Calu3 (cell line): ENCODE results near the gene DTNB. TPM values are rescaled to one million over a fixed set of nuclear protein-coding genes. Genes with fewer than 3 reads are reported as not detected.

Experiments
- BruUV-seq: library from RNA; stranded (reverse); fragments of 400-500 nt; replicated peaks from 2 replicates; lab custom pipeline; 2021; lab: Mats Ljungman, UMichigan
- CTCF ChIA-PET: fragments of 300-600 bp; sonication (Branson Sonifier 250); formaldehyde crosslinking; loops from one replicate; lab custom pipeline; 2022; ENCODE audit warnings: antibody characterized with exemption; lab: Charles Lee
- DNase-seq: peaks from one replicate; pipeline ENCODE4 v3.0.0; 2022
- H3K27ac Mint-ChIP-seq: one replicate; pipeline ENCODE4 v1.8.0; 2022; ENCODE audit warnings: mixed read lengths; ENCODE audit not compliant: unreplicated experiment
- H3K27me3 Mint-ChIP-seq: one replicate; pipeline ENCODE4 v1.8.0; 2022; ENCODE audit warnings: mixed read lengths; ENCODE audit not compliant: unreplicated experiment
- H3K36me3 Mint-ChIP-seq: one replicate; pipeline ENCODE4 v1.8.0; 2022; ENCODE audit warnings: mild to moderate bottlenecking, moderate library complexity, mixed read lengths; ENCODE audit not compliant: insufficient read depth, unreplicated experiment
- H3K4me1 Mint-ChIP-seq: one replicate; pipeline ENCODE4 v1.8.0; 2022; ENCODE audit warnings: mild to moderate bottlenecking, low read depth, mixed read lengths; ENCODE audit not compliant: unreplicated experiment
- H3K4me3 Mint-ChIP-seq: one replicate; pipeline ENCODE4 v1.8.0; 2022; ENCODE audit warnings: mild to moderate bottlenecking, low read depth, moderate library complexity, mixed read lengths; ENCODE audit not compliant: unreplicated experiment
- H3K9me3 Mint-ChIP-seq: one replicate; pipeline ENCODE4 v1.8.0; 2022; ENCODE audit warnings: low read depth, mixed read lengths; ENCODE audit not compliant: unreplicated experiment
- intact Hi-C: fragments of 100-400 bp; cut with micrococcal nuclease; formaldehyde crosslinking; loops from one replicate; pipeline ENCODE4 v1.10.0; 2022; ENCODE audit not compliant: unreplicated experiment
- total RNA-seq: library from RNA; stranded (reverse); gene quantifications from 2 replicates; pipeline ENCODE4 v1.2.3, GENCODE V29; 2022
- TF ChIP-seq, protein P1 (sequence below): fragments of 200-600 bp; IDR thresholded peaks from one replicate; pipeline ENCODE4 v1.8.0; 2022; ENCODE audit warnings: antibody characterized with exemption; ENCODE audit not compliant: unreplicated experiment

Gene DTNB
- total RNA-seq, 1 experiment from 2014 or later: 27.3 TPM

DNA sequence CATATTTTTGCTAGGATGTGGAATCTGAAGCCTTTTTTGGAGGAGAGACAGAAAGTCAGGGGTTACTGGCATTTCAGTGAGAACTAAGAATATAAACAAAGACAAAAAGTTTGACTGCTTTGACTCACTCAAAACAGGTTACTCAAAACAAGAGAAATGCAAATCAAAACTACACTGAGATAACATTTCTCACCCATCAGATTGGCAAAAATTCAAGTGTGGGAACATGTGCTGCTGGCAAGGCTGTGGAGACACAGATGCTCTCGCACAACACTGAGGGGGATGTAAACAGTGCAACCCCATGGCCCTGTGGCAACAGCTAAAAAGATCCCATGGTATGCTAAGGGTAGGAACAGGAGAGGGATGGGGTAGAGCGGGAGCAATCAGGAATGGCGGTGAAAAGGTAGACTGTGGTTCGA is 86.6 kb downstream of the DTNB start:
- H3K27ac Mint-ChIP-seq: no peak overlapping the region

DNA sequence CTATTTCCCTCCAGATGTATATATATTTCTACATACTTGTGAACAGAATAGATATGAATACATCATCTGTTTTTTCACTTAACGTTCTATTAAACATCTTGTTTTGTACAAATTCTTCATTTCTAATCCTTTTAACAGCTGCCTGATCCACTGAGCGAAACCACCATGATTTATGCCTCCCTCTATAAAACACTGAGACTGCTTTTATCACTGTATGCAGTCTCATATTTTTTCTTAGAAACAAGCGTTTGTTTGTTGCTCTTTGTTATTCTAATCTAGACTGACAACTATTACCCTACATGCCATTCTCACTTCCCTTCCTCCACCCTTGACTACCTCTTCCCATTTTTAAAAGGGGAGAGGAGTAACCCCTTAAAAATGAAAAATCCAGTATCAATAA is 88.2 kb downstream of the DTNB start:
- CTCF ChIA-PET: no interaction called here
- intact Hi-C loops: no loop called here
- TF ChIP-seq, protein P1, sequence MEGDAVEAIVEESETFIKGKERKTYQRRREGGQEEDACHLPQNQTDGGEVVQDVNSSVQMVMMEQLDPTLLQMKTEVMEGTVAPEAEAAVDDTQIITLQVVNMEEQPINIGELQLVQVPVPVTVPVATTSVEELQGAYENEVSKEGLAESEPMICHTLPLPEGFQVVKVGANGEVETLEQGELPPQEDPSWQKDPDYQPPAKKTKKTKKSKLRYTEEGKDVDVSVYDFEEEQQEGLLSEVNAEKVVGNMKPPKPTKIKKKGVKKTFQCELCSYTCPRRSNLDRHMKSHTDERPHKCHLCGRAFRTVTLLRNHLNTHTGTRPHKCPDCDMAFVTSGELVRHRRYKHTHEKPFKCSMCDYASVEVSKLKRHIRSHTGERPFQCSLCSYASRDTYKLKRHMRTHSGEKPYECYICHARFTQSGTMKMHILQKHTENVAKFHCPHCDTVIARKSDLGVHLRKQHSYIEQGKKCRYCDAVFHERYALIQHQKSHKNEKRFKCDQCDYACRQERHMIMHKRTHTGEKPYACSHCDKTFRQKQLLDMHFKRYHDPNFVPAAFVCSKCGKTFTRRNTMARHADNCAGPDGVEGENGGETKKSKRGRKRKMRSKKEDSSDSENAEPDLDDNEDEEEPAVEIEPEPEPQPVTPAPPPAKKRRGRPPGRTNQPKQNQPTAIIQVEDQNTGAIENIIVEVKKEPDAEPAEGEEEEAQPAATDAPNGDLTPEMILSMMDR: no peak
- no peaks in the 10 kb centered on the region for H3K4me1 Mint-ChIP-seq
- no peaks in the 10 kb centered on the region for H3K36me3 Mint-ChIP-seq
- DNase-seq: no peak
- H3K4me3 Mint-ChIP-seq: no peak overlapping the region
- no peaks in the 10 kb centered on the region for H3K9me3 Mint-ChIP-seq
- H3K27me3 Mint-ChIP-seq: no peaks in the 10 kb centered on the region
- BruUV-seq: no TSS peak
- H3K27ac Mint-ChIP-seq: no peak overlapping the region

More for the DNA sequence above, 86.6 kb downstream of the DTNB start:
- Mint-ChIP-seq H3K36me3 (no peaks in the 10 kb centered on the region), H3K27me3 (no peaks in the 10 kb centered on the region), H3K4me3 (no peak overlapping the region), H3K4me1 (no peaks in the 10 kb centered on the region), H3K9me3 (no peaks in the 10 kb centered on the region)
- no TSS peak for BruUV-seq
- no peak for DNase-seq
- TF ChIP-seq, protein P1: no peak
- CTCF ChIA-PET: interaction anchor here (1.2 kb wide), 1 partner anchor 78 kb away, joined by 3 read pairs; no protein-coding TSS in a partner anchor
- intact Hi-C loops: no loop called here

DNA sequence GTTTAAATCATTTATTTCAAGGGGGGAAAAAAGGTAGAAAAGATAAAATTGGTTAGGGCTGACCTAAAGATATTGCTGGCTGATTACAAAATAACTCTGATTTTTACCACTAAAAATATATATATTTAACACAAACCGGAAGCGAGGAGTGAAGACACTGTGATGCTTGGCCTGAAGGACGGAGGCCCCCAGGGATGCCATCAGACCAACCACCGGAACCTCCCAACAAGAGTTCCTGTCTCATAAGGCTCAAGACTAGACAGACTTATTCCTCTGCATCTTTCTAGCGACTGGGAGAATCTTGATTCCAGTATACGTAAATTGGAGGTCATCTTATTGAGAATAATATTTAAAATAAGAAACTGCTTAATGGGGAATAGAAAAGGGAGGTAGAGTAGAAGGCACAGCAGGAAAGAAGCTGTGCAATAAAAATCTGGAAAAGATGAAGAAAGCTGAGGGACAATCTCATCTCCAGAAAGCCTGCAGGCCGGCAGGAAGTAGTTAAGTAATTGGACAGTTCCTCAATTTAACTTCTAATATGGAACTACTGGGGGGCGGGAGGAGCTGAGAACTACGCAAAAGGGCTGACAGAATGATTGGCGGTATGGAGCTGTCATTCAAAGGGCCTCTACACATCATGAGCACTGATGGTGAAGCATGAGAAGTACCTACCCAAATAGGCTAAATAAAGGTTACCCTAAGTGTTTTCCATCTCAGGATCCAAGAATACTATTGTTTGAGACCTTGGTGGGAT is 91.1 kb downstream of the DTNB start:
- no peaks in the 10 kb centered on the region for H3K27me3 Mint-ChIP-seq
- no peak for DNase-seq
- no TSS peak for BruUV-seq
- H3K9me3 Mint-ChIP-seq: no peaks in the 10 kb centered on the region
- CTCF ChIA-PET: no interaction called here
- no peak overlapping the region for H3K4me3 Mint-ChIP-seq
- TF ChIP-seq, protein P1: no peak
- no peaks in the 10 kb centered on the region for H3K36me3 Mint-ChIP-seq
- H3K4me1 Mint-ChIP-seq: no peaks in the 10 kb centered on the region
- intact Hi-C loops: no loop called here
- H3K27ac Mint-ChIP-seq: no peak overlapping the region

DNA sequence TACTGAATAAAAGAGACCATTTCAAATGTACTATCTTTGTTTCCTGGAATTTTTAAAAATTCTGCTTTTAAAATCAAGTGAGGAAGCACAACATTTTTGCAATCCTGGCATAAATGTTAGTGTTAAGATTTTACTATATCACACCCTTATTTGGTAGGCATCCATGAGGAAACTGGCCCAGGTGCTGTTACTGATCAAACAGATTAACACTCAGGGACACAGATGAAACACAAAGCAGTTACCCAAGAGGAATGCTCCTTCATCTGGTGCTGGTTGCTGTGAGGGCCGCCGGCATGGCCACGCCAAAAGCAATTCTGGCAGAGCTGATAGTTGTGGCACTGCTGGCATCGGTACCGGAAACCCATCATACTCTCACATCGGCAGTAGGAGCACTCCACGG is 96.8 kb downstream of the DTNB start:
- CTCF ChIA-PET: no interaction called here
- no peak overlapping the region for H3K27ac Mint-ChIP-seq
- no peak for DNase-seq

More for the DNA sequence above, 96.8 kb downstream of the DTNB start:
- H3K4me1 Mint-ChIP-seq: no peaks in the 10 kb centered on the region
- TF ChIP-seq, protein P1: no peak
- no peaks in the 10 kb centered on the region for H3K27me3 Mint-ChIP-seq
- BruUV-seq: no TSS peak
- no peaks in the 10 kb centered on the region for H3K9me3 Mint-ChIP-seq
- H3K36me3 Mint-ChIP-seq: no peaks in the 10 kb centered on the region
- intact Hi-C loops: no loop called here
- H3K4me3 Mint-ChIP-seq: no peak overlapping the region
